Breast epithelium (tissue), 4 donors: ENCODE measurements around the gene NFASC. TPM values are rescaled to one million over a fixed set of nuclear protein-coding genes. Genes with fewer than 3 reads are reported as not detected.

Source experiments
- DNase-seq, 2 donors: peaks; one replicate each; pipeline ENCODE4 v3.0.0-alpha.2; 2019; ENCODE audit warnings: low spot score in 2 of 2
- H3K27ac ChIP-seq, 2 donors: fragments of 200-600 bp; sonication (generic) in 1 of 2; one replicate each; pipeline ENCODE4 v1.5.1; 2016 to 2019; ENCODE audit warnings: mild to moderate bottlenecking in 1 of 2
- H3K27me3 ChIP-seq, 2 donors: fragments of 200-600 bp; sonication (generic) in 1 of 2; one replicate each; pipeline versions ENCODE4 v1.5.1 to v1.6.0; 2017 to 2019; ENCODE audit warnings: control low read depth in 1 of 2, mild to moderate bottlenecking in 1 of 2
- H3K36me3 ChIP-seq: fragments of 200-600 bp; one replicate; pipeline ENCODE4 v1.5.1; 2019
- H3K4me1 ChIP-seq, 2 donors: fragments of 200-600 bp; sonication (generic); one replicate each; pipeline ENCODE4 v1.5.1; 2016 to 2019; ENCODE audit warnings: control low read depth in 1 of 2
- H3K4me3 ChIP-seq, 3 donors: fragments of 200-600 bp; sonication (generic); 1 replicate in 2 of 3; 2 replicates in 1 of 3; pipeline ENCODE4 v1.5.1; 2016 to 2019; ENCODE audit warnings: mild to moderate bottlenecking in 3 of 3, moderate library complexity in 2 of 3
- H3K9me3 ChIP-seq, 2 donors: fragments of 200-600 bp; sonication (generic) in 1 of 2; one replicate each; pipeline ENCODE4 v1.5.1; 2016 to 2019; ENCODE audit warnings: control low read depth in 1 of 2
- POLR2A ChIP-seq: fragments of 450-650 bp; IDR thresholded peaks from one replicate; pipeline ENCODE4 v1.6.1; 2016; ENCODE audit warnings: antibody characterized with exemption, mild to moderate bottlenecking, moderate library complexity
- POLR2AphosphoS5 ChIP-seq, 3 donors: sonication (generic); formaldehyde crosslinking; IDR thresholded peaks; one replicate each; pipeline ENCODE4 v1.6.1; 2017; ENCODE audit warnings: antibody characterized with exemption in 3 of 3
- intact Hi-C: fragments of 100-400 bp; cut with DNase I; formaldehyde crosslinking; loops from one replicate; pipeline ENCODE4 v1.15.1; 2023; ENCODE audit warnings: low total_unique reads
- total RNA-seq, 3 donors: library from RNA; depleted of rRNA; stranded (reverse); fragments of >200 nt; gene quantifications; one replicate each; pipeline ENCODE4 v1.1.0, GENCODE V29; 2016
- TF ChIP-seq, protein P1 (sequence below), 3 donors: fragments of 450-650 bp; IDR thresholded peaks; one replicate each; pipeline ENCODE4 v1.5.1; 2016 to 2017; ENCODE audit warnings: antibody characterized with exemption in 3 of 3, mild to moderate bottlenecking in 3 of 3, moderate library complexity in 3 of 3

NFASC gene
- total RNA-seq, 3 donors from 2014 or later = 1.6 to 19.5 (median 14.1) TPM

DNA sequence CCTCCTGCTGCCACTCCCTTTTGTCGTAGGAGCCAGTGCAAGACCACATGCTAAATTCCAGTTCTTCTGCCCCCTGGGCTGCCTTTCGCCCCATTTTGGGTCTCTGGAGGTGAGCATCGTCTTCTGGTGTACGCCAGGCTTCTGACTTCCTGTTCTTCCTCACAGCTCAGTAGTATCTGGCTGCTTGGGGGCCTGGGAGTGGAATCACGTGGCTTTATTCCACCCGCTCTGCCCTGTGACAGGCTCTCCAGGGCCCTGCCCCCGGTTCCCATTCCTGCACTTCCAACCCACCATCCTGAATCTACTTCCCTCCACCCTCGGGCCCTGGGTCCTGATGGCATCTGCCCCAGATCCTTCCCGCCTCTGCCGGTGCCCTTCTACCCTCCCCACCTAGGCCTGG lies 3.6 kb downstream of the NFASC start:
- no peaks in the 10 kb centered on the region for H3K36me3 ChIP-seq
- H3K27me3 ChIP-seq = no peaks in the 10 kb centered on the region
- H3K4me3 ChIP-seq = no peak overlapping the region
- intact Hi-C loops = no loop called here
- no peak for TF ChIP-seq POLR2A
- no peak for TF ChIP-seq POLR2AphosphoS5 (IDR thresholded peaks at IDR 0.05)
- TF ChIP-seq, protein P1, sequence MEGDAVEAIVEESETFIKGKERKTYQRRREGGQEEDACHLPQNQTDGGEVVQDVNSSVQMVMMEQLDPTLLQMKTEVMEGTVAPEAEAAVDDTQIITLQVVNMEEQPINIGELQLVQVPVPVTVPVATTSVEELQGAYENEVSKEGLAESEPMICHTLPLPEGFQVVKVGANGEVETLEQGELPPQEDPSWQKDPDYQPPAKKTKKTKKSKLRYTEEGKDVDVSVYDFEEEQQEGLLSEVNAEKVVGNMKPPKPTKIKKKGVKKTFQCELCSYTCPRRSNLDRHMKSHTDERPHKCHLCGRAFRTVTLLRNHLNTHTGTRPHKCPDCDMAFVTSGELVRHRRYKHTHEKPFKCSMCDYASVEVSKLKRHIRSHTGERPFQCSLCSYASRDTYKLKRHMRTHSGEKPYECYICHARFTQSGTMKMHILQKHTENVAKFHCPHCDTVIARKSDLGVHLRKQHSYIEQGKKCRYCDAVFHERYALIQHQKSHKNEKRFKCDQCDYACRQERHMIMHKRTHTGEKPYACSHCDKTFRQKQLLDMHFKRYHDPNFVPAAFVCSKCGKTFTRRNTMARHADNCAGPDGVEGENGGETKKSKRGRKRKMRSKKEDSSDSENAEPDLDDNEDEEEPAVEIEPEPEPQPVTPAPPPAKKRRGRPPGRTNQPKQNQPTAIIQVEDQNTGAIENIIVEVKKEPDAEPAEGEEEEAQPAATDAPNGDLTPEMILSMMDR (IDR thresholded peaks at IDR 0.05) = no peak
- H3K4me1 ChIP-seq = no peaks in the 10 kb centered on the region
- DNase-seq = no peak
- no peaks in the 10 kb centered on the region for H3K9me3 ChIP-seq
- H3K27ac ChIP-seq = no peak overlapping the region

- Histone ChIP-seq H3K9me3 (no peaks in the 10 kb centered on the region), H3K4me1 (no peaks in the 10 kb centered on the region), H3K36me3 (no peaks in the 10 kb centered on the region), H3K27ac (no peak overlapping the region), H3K27me3 (no peaks in the 10 kb centered on the region), H3K4me3 (no peak overlapping the region)
- TF ChIP-seq POLR2A (no peak), POLR2AphosphoS5 (IDR thresholded peaks at IDR 0.05) (no peak)
- TF ChIP-seq, protein P1 (IDR thresholded peaks at IDR 0.05) = no peak
- intact Hi-C loops = no loop called here
- no peak for DNase-seq
Measured at GRCh38 chr1:204875255-204875654, 4.6 kb downstream of the NFASC start.

DNA sequence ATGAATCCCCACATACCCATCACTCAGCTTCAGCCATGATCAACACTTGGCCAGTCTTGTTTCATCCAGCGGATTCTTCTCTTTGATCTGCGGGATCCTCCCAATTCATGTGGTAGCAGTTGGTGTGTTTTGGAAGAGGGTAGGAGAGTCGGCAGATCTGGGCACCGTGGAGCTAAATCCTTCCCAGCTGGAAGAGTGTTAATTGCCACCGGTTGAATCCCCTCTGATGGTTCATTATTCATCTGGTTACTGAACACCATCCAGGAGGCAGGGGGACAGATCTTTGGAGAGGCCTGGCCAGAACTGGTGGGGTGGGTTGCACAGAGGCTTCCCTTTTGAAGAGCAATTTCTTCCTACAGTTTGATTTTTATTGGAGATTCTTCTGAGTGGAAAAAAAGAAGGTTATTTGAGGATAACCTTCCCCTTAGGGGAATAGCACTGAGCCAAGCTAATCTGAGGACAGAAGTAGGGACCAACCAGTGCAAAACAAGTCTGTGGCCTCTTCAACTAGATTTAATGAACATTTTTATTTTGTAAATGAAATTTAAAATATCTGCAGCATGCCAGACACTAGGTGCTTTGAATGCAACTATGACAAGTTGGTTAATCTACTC lies 8.1 kb downstream of the NFASC start:
- intact Hi-C loops = no loop called here
- DNase-seq = no peak
- no peaks in the 10 kb centered on the region for H3K9me3 ChIP-seq
- TF ChIP-seq POLR2A = no peak
- TF ChIP-seq, protein P1 (IDR thresholded peaks at IDR 0.05) = no peak
- no peak for TF ChIP-seq POLR2AphosphoS5 (IDR thresholded peaks at IDR 0.05)
- no peaks in the 10 kb centered on the region for H3K36me3 ChIP-seq
- H3K4me1 ChIP-seq = no peaks in the 10 kb centered on the region
- H3K27me3 ChIP-seq = no peaks in the 10 kb centered on the region
- H3K27ac ChIP-seq = no peak overlapping the region
- no peak overlapping the region for H3K4me3 ChIP-seq

DNA sequence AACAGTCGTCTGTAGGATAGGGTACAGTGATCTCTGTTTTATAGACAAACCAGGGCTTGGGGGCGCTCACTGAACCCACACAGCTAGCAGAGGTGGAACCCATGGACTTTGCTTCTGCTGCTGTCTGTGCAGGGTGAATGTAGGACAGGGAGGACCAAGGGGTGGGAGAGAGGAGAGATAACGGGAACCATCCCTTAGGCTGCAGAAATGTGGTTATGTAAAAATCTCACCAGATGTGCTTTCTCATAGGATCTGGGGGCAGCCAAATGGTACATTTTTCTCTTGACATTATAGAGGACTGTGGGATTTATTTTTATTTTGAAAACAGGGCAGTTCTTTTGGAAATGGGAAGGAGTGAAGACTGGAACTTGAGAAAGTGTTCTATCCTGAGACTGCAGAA lies 8.7 kb downstream of the NFASC start:
- intact Hi-C loops = no loop called here
- no peaks in the 10 kb centered on the region for H3K27me3 ChIP-seq

DNA sequence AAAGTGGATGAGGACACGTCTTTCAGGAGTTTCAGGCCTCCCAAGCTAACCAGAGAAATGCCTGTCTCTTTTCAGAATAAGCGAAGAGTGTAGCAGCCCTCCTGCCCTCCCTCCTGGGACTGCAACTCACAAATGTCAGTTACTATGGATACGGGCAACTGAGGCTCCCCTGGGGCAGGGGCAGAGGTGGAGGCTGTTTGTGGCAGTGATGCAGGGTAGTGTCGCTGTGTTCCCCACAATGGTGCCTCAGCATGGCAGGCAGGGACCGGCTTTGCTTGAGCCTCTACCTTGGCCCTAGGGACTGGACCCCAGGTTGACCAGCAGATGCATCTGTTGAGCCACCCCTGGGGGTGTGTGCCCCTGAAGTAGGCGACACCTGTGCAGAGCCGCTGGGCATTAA lies 10.2 kb downstream of the NFASC start:
- intact Hi-C loops = no loop called here
- no peak for DNase-seq
- TF ChIP-seq, protein P1 (IDR thresholded peaks at IDR 0.05) = no peak
- TF ChIP-seq POLR2AphosphoS5 (IDR thresholded peaks at IDR 0.05) = no peak
- Histone ChIP-seq H3K4me1 (no peaks in the 10 kb centered on the region), H3K4me3 (no peak overlapping the region), H3K27me3 (no peaks in the 10 kb centered on the region), H3K27ac (no peak overlapping the region), H3K36me3 (no peaks in the 10 kb centered on the region), H3K9me3 (no peaks in the 10 kb centered on the region)

More for the DNA sequence above, 8.7 kb downstream of the NFASC start:
- H3K4me3 ChIP-seq = no peak overlapping the region
- TF ChIP-seq POLR2AphosphoS5 (IDR thresholded peaks at IDR 0.05) = no peak
- TF ChIP-seq, protein P1 (IDR thresholded peaks at IDR 0.05) = no peak
- no peak for TF ChIP-seq POLR2A
- no peaks in the 10 kb centered on the region for H3K9me3 ChIP-seq
- H3K36me3 ChIP-seq = no peaks in the 10 kb centered on the region
- DNase-seq = no peak
- no peaks in the 10 kb centered on the region for H3K4me1 ChIP-seq
- no peak overlapping the region for H3K27ac ChIP-seq
